PC-9 (cell line): ENCODE measurements around the gene LCLAT1.

ENCODE experiments used
- CTCF ChIP-seq: fragments of 200-600 bp; sonication (generic); conservative IDR thresholded peaks from 2 replicates; pipeline ENCODE4 v1.6.1; 2017; ENCODE audit warnings: mixed run types, antibody characterized with exemption, mild to moderate bottlenecking, moderate library complexity
- EZH2 ChIP-seq: fragments of 200-600 bp; sonication (generic); IDR thresholded peaks from 2 replicates; pipeline ENCODE4 v1.8.0; 2017; ENCODE audit warnings: antibody characterized with exemption, low read depth

DNA sequence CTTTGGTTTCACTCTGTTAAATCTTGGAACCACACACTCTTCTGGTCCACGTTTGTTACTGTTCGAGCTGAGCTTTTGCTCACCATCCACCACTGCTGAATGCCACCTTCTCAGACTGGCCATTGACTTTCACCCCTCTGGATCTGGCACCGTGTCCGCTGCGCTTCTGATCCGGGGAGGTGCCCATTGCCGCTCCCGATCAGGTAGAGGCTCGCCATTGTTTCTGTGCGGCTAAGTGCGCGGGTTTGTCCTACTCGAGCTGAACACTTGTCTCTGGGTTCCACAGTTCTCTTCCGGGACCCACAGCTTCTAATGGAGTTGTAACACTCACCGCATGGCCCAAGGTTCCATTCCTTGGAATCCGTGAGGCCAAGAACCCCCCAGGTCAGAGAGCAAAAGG, 72.8 kb downstream of the LCLAT1 start:
- no peak for TF ChIP-seq CTCF
- no peak for TF ChIP-seq EZH2
